Stimulated activated naive CD8-positive, alpha-beta T cell treated with anti-CD3 and anti-CD28 coated beads, Interleukin-15, Interleukin-2, amounts not matched to agents 100 ng/mL and 50 ng/mL, for 24 hours (primary cell): ENCODE data around the gene CELSR2.
"Not testable (repeated sequence)": the region's sequence is repeated elsewhere in the genome, so short reads cannot be mapped to it uniquely, and the experiment has no call there.

ENCODE experiments used
- H3K27ac Mint-ChIP-seq: one replicate; pipeline ENCODE4 v1.8.0; 2021; ENCODE audit warnings: mild to moderate bottlenecking, mixed read lengths
- H3K27me3 Mint-ChIP-seq: one replicate; pipeline ENCODE4 v1.8.0; 2021; ENCODE audit warnings: mixed read lengths
- H3K36me3 Mint-ChIP-seq: one replicate; pipeline ENCODE4 v1.8.0; 2021; ENCODE audit warnings: low read depth, mixed read lengths
- H3K4me1 Mint-ChIP-seq: one replicate; pipeline ENCODE4 v1.8.0; 2021; ENCODE audit warnings: low read depth, mixed read lengths
- H3K4me3 Mint-ChIP-seq: one replicate; pipeline ENCODE4 v1.8.0; 2021; ENCODE audit warnings: mild to moderate bottlenecking, mixed read lengths
- H3K9me3 Mint-ChIP-seq: one replicate; pipeline ENCODE4 v1.8.0; 2021; ENCODE audit warnings: mixed read lengths

CELSR2 gene

DNA sequence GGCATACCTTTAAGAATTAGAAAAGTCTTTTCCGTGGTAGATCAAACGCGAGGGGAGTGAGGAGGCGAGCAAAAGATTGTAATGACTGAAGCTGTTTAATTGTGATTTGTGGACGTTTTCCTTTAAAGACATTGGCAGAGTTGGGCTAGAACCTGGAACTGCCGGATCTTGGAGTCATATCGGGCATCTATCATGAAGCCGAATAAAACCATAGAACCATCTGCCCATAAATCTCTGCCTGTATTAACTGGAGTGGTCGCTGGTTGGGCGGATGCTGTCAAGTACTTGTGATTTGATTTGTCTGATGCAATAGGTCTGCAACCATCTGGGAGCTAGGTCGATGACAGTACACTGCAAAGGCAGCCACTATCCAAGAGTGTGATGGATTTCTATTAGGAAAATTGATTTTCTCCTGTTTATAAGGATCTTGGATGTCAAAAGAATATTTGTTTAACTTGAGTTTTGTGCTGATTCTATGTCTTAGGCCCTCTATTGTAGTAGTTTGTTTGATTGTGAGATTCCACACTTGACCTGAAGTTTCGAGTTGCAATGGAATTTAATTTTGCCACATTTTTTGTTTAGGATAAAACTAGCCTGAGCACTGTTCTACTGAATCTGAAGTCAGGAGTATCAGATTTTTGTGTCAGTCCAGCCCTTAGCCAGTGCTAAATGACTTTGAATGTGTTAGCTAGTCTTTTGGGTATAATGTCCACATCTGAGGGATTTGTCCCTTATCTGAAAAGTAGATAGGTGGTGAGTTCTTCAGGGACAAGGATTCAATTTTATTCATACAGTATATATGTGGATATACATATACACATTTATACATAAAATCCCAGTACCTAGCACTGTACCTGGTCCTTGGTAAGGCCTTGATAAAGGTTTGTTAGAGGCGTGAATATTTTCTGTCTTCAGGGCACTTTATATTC is 34.4 kb upstream of the CELSR2 start:
- Mint-ChIP-seq H3K27me3 (no peaks in the 10 kb centered on the region), H3K9me3 (no peaks in the 10 kb centered on the region), H3K4me1 (peaks cover 33% of the 10 kb centered on the region), H3K27ac (peak overlapping the region; percentile 96), H3K4me3 (peak overlapping the region; percentile 93), H3K36me3 (peaks cover 43% of the 10 kb centered on the region)

DNA sequence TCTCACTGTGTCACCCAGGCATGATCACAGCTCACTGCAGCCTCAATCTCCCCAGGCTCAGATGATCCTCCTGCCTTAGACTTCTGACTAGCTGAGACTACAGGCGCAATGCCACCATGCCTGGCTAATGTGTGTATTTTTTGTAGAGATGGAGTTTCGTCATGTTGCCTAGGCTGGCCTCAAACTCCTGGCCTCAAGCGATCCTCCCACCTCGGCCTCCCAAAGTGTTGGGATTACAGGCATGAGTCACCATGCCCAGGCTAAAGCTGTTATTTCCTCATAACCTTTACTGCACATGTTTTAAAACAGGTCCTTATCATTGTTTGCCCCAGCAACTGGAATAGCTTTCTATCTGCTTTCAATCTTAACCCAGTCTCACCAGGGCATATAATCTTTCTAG is 32.7 kb upstream of the CELSR2 start:
- H3K36me3 Mint-ChIP-seq: peaks cover 57% of the 10 kb centered on the region
- peak overlapping the region; percentile 93 for H3K4me3 Mint-ChIP-seq
- no peaks in the 10 kb centered on the region for H3K27me3 Mint-ChIP-seq
- H3K27ac Mint-ChIP-seq: peak overlapping the region; percentile 96
- H3K4me1 Mint-ChIP-seq: peaks cover 44% of the 10 kb centered on the region
- H3K9me3 Mint-ChIP-seq: no peaks in the 10 kb centered on the region

DNA sequence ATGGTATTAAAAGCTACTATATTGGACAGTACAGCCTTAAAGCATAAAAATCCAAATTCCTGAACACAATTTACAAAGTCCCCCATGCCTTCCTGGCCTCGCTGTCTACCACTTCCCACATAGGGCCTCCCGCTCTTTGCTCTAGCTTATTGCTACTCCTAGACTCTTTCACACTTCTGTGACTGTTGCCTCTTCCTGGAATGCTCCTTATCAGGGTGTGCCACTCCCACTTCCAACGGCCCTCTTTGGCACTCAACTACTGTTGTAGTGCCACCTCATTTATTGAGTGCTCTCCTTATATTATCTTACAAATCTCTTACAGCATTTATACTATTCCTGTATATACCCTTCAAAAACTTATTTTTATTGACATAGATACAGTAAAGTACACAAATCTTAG is 30.8 kb upstream of the CELSR2 start:
- Mint-ChIP-seq H3K4me3 (no peak overlapping the region), H3K27ac (no peak overlapping the region), H3K4me1 (peaks cover 51% of the 10 kb centered on the region), H3K27me3 (no peaks in the 10 kb centered on the region), H3K36me3 (peaks cover 72% of the 10 kb centered on the region), H3K9me3 (no peaks in the 10 kb centered on the region)

DNA sequence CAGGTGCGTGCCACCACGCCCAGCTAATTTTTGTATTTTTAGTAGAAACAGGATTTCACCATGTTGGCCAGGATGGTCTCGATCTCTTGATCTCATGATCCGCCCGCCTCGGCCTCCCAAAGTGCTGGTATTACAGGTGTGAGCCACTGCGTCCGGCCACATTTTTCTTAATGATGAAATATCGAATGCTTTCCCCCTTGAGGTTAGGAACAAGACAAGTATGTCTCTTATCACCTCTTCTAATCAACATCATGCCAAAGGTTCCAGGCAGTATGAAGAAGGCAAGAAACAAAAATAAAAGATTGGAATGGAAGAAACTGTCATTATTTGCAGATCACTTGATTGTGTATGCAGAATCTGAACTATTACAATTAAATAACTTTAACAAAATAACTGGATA is 28.1 kb upstream of the CELSR2 start:
- not testable (repeated sequence) for H3K9me3 Mint-ChIP-seq, H3K27me3 Mint-ChIP-seq, H3K27ac Mint-ChIP-seq
- Mint-ChIP-seq H3K4me3 (peak overlapping the region; percentile 18), H3K36me3 (peaks cover 71% of the 10 kb centered on the region), H3K4me1 (peaks cover 49% of the 10 kb centered on the region)

DNA sequence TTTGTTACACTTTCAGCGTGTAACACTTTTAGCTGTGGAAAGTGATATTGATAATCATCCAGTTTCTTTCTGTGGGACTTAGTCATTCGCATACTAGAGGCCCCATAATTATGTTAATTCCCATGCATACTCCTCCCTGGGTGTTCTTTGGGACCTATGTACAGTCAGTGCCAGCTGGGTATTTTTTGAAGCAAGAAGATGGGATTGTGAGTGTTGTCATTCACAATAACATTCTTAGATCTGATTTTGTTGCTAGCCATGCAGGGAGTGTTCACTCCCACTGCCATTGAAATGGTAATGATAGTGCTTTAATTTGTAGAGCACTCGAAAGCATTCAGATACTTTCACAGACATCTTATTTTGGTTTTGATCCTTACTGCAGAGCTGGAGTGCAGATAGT is 24.0 kb upstream of the CELSR2 start:
- no peaks in the 10 kb centered on the region for H3K9me3 Mint-ChIP-seq
- H3K36me3 Mint-ChIP-seq: peaks cover 73% of the 10 kb centered on the region
- H3K27me3 Mint-ChIP-seq: no peaks in the 10 kb centered on the region
- H3K4me3 Mint-ChIP-seq: no peak overlapping the region
- peaks cover 31% of the 10 kb centered on the region for H3K4me1 Mint-ChIP-seq
- H3K27ac Mint-ChIP-seq: peak overlapping the region; percentile 2

DNA sequence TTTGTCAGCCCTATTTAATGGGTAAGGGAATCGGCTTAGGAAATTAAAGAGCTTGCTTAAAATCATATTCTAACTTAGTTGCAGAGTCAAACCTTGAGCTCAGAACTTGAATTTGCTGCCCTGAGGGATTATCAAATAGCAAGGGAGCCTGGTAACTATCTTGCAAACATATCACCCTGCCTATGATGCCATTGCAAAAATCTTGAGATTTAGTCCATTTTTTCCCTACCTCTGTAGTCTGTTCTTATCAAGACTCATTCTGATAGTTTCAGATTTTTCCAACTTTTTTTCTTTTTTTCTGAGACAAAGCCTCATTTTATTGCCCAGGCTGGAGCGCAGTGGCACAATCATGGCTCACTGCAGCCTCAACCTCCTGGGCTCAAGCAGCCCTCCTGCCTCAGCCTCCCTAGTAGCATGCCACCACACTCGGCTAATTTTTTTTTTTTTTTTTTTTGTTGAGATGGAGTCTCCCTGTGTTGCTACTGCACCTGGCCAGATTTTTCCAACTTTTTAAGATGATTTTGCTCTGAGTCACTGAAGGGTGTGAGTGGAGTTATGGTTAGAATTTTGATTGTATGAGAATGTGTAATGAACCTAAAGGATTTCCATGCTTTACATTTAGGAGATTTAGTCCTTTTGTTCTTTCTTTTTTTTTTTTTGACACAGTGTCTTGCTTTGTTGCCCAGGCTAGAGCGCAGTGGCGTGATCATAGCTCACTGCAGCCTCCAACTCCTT is 23.5 kb upstream of the CELSR2 start:
- no peak overlapping the region for H3K4me3 Mint-ChIP-seq
- H3K9me3 Mint-ChIP-seq: no peaks in the 10 kb centered on the region
- peaks cover 28% of the 10 kb centered on the region for H3K4me1 Mint-ChIP-seq
- peaks cover 74% of the 10 kb centered on the region for H3K36me3 Mint-ChIP-seq
- H3K27me3 Mint-ChIP-seq: no peaks in the 10 kb centered on the region
- H3K27ac Mint-ChIP-seq: no peak overlapping the region

DNA sequence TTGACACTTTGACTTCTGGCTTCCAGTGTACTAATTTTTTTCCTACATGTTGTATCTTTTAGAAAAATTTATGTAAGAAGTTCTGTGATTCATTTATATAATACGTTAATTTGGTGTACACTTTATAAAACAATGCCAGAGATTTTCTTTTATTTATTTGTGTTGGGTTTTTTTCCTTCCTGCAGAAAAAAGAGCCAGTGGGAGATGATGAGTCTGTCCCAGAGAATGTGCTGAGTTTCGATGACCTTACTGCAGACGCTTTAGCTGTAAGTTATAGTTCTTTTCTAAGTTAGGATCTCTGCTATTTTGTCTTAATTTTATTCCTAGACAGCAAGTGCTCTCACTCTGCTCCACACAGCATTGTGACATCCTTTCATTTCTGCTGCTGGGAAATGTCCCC is 21.2 kb upstream of the CELSR2 start:
- H3K4me1 Mint-ChIP-seq: peaks cover 16% of the 10 kb centered on the region
- H3K9me3 Mint-ChIP-seq: no peaks in the 10 kb centered on the region
- no peak overlapping the region for H3K4me3 Mint-ChIP-seq
- H3K36me3 Mint-ChIP-seq: peaks cover 76% of the 10 kb centered on the region
- no peak overlapping the region for H3K27ac Mint-ChIP-seq
- H3K27me3 Mint-ChIP-seq: no peaks in the 10 kb centered on the region

DNA sequence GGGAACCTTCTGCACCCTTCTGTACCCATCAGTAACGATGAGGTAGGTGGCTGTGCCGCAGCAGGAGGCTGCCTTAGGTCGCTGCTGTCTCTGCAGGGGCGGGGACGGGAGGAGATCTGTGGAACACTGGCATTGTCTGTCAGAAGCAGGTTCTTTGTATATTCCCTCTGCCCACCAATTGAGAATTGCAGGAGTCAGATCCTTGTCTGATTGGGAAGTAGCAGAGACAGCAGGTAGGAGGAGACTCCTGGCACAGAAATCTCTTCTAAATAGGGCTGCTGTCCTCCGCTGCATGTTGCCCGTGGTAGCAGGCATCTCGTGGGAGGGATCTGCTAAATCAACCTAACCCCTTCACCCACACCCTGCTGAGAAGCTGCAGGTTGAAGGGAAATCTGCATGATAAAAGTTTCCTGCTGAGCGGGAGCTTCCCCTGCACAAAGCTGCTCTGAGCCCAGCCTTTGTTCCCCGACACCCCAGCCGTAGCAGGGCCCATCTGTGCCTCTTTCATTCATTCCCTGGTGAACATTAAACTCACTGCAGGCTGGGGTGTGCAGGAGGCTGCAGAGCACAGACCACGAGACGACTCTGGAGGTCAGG is 19.7 kb upstream of the CELSR2 start:
- Mint-ChIP-seq H3K4me1 (peaks cover 13% of the 10 kb centered on the region), H3K36me3 (peaks cover 74% of the 10 kb centered on the region), H3K27me3 (no peaks in the 10 kb centered on the region), H3K9me3 (no peaks in the 10 kb centered on the region), H3K27ac (no peak overlapping the region), H3K4me3 (no peak overlapping the region)

DNA sequence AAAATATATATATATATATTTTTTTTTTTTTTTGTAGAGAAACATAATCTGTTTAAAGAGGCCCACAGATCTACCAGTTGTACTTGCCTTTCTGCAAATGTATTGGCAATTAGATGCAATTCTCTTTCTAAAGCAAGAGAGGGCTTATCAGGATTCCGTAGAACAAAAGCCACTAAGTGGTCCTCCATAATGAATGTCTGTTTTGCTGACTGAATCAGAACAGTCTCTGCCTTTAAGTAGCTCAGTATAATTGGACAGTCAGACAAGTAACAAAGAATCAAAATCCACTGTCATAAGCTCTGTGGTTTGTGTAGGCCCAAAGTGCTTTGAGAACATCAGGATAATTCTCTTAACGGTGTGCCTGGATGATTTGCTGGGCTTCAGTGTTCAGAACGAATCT is 18.3 kb upstream of the CELSR2 start:
- Mint-ChIP-seq H3K4me3 (no peak overlapping the region), H3K4me1 (peaks cover 2% of the 10 kb centered on the region), H3K9me3 (no peaks in the 10 kb centered on the region), H3K27ac (no peak overlapping the region), H3K27me3 (no peaks in the 10 kb centered on the region), H3K36me3 (peaks cover 77% of the 10 kb centered on the region)

DNA sequence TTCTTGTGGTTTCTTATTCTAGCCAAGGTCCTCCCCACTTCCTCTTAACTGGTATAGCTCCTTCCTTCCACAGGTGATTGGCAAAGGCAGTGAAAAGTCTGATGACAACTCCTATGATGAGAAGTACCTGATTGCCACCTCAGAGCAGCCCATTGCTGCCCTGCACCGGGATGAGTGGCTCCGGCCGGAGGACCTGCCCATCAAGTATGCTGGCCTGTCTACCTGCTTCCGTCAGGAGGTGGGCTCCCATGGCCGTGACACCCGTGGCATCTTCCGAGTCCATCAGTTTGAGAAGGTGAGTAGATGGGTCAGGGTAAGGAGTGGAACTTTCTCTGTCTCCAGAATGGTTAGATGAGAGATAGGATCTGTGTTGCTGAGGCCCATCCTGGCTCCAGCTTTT is 14.2 kb upstream of the CELSR2 start:
- Mint-ChIP-seq H3K4me3 (no peak overlapping the region), H3K4me1 (no peaks in the 10 kb centered on the region), H3K27ac (no peak overlapping the region)

DNA sequence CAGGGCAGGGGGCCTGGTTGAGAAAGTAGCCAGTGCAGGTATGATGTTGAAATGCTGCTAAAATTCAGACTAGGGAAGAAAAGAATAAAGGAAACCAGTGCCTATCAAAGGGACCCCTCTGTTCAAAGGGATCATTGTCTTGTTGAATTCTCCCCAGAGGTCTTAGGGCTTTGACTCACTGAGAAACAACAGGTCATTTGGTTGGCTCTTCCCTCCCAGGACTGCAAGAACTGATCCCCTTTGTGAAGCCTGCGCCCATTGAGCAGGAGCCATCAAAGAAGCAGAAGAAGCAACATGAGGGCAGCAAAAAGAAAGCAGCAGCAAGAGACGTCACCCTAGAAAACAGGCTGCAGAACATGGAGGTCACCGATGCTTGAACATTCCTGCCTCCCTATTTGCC is 11.8 kb upstream of the CELSR2 start:
- no peaks in the 10 kb centered on the region for H3K9me3 Mint-ChIP-seq
- H3K4me1 Mint-ChIP-seq: peaks cover 14% of the 10 kb centered on the region
- peak overlapping the region; percentile 26 for H3K27ac Mint-ChIP-seq
- H3K36me3 Mint-ChIP-seq: peaks cover 48% of the 10 kb centered on the region
- H3K27me3 Mint-ChIP-seq: peaks cover 6% of the 10 kb centered on the region
- H3K4me3 Mint-ChIP-seq: no peak overlapping the region

More for the DNA sequence above, 14.2 kb upstream of the CELSR2 start:
- Mint-ChIP-seq H3K9me3 (no peaks in the 10 kb centered on the region), H3K27me3 (no peaks in the 10 kb centered on the region), H3K36me3 (peaks cover 71% of the 10 kb centered on the region)

DNA sequence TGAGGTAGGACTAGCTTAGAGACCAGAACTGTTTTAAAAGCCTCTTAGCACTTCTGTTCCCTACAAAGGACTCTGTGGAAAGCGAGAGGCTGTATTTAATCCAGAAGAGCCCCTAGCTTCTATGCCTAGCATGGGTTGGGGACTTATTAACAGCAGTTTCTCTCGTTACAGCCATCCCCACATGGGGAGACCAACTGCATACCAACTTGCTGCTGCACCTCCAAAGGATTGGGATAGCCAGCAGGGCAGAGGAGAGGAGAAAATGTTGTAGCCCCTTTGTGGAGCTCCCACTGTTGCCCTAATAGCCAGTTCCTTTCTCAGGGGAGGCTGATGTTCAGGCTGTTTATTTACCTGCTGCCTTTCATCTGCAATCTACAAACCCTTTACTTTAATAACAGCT is 11.0 kb upstream of the CELSR2 start:
- no peaks in the 10 kb centered on the region for H3K9me3 Mint-ChIP-seq
- peaks cover 7% of the 10 kb centered on the region for H3K27me3 Mint-ChIP-seq
- H3K36me3 Mint-ChIP-seq: peaks cover 42% of the 10 kb centered on the region
- H3K4me1 Mint-ChIP-seq: peaks cover 16% of the 10 kb centered on the region
- H3K4me3 Mint-ChIP-seq: no peak overlapping the region
- no peak overlapping the region for H3K27ac Mint-ChIP-seq

DNA sequence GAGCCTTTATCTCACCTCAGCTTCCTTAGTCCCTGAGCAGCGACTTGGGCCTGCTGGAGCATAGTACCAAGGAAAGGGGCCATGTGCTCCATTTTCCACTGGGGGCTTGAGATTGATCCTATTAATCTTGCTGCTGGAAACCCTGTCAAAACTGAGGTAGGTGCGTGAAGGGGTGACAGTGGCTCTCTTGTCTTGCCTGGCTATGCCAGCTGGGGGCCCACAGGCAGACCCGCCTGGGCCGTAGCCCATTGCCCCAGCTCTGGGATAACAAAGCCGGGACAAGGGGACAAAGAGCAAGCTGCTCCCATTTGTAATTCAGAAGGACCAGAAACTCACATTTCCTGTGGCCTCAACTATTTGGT is 10.3 kb upstream of the CELSR2 start:
- H3K36me3 Mint-ChIP-seq: peaks cover 42% of the 10 kb centered on the region
- H3K4me1 Mint-ChIP-seq: peaks cover 16% of the 10 kb centered on the region
- no peak overlapping the region for H3K27ac Mint-ChIP-seq
- H3K4me3 Mint-ChIP-seq: no peak overlapping the region
- peaks cover 7% of the 10 kb centered on the region for H3K27me3 Mint-ChIP-seq
- H3K9me3 Mint-ChIP-seq: no peaks in the 10 kb centered on the region

DNA sequence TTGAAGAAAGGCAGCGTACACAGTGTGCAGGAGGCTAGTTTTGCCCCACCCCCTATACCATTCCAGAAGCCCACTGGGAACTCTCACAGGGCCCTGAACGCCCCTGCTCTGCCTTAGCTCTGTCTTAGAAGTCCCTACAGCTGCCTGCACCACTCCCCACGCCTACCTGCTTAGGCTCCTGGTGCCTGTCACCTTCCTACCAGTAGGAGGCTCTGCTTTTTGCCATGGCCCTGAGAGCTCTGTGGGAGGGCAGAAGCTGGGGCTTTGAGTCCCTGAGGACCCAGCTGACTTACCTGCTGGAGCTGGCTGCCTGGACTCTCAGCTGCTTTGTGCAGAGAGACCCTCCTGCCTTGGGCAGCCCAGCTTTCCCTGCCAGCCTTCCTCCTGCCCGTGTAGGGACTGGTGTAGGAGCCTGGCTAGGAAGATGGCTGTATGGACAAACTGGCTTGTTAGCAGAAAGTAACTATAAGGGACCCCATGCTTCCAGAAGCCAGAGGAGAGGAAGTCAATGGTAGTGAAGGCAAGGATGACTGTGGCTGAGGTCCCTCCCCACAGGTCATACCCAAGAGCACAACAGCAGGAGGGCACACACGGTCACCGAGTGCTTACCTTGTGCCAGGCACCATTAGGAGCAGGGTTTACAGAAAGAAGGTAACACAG is 9.8 kb upstream of the CELSR2 start:
- Mint-ChIP-seq H3K27ac (no peak overlapping the region), H3K4me1 (peaks cover 16% of the 10 kb centered on the region), H3K4me3 (no peak overlapping the region), H3K27me3 (peaks cover 12% of the 10 kb centered on the region), H3K36me3 (peaks cover 37% of the 10 kb centered on the region), H3K9me3 (no peaks in the 10 kb centered on the region)
